GM06990 (cell line): ENCODE measurements around the gene SYT1.

Source experiments
- DNase-seq: peaks from one replicate; pipeline ENCODE4 v3.0.0-alpha.2; 2011; ENCODE audit not compliant: insufficient read length; ENCODE audit errors: extremely low read depth
- H3K27me3 ChIP-seq: replicated peaks from 2 replicates; pipeline ENCODE4 v1.6.0; 2011; ENCODE audit warnings: low read length; ENCODE audit not compliant: control insufficient read depth, insufficient read depth
- H3K36me3 ChIP-seq: 2 replicates; pipeline ENCODE4 v1.5.1; 2011; ENCODE audit warnings: low read length; ENCODE audit not compliant: control insufficient read depth, insufficient read depth
- H3K4me3 ChIP-seq: replicated peaks from 2 replicates; pipeline ENCODE4 v1.5.1; 2011; ENCODE audit warnings: low read depth, mild to moderate bottlenecking, control low read depth, low read length
- CTCF ChIP-seq: IDR thresholded peaks from 2 replicates; pipeline ENCODE4 v1.5.1; 2011; ENCODE audit warnings: low read length, control low read depth, mild to moderate bottlenecking, inconsistent platforms; ENCODE audit not compliant: insufficient read depth, poor library complexity, severe bottlenecking

The SYT1 gene

GRCh38 chr12:79442396-79442795 lies 577.8 kb downstream of the SYT1 start:
- H3K4me3 ChIP-seq = no peak overlapping the region
- no peak for DNase-seq
- no peaks in the 10 kb centered on the region for H3K36me3 ChIP-seq
- TF ChIP-seq CTCF = no peak
- no peaks in the 10 kb centered on the region for H3K27me3 ChIP-seq

GRCh38 chr12:79444089-79444488 lies 579.5 kb downstream of the SYT1 start:
- Histone ChIP-seq H3K27me3 (no peaks in the 10 kb centered on the region), H3K4me3 (no peak overlapping the region), H3K36me3 (no peaks in the 10 kb centered on the region)
- TF ChIP-seq CTCF = no peak
- DNase-seq = no peak

GRCh38 chr12:79448816-79449215 lies 584.2 kb downstream of the SYT1 start:
- DNase-seq = no peak
- no peaks in the 10 kb centered on the region for H3K27me3 ChIP-seq
- TF ChIP-seq CTCF = no peak
- no peaks in the 10 kb centered on the region for H3K36me3 ChIP-seq
- H3K4me3 ChIP-seq = no peak overlapping the region

GRCh38 chr12:79451365-79451764 lies 586.8 kb downstream of the SYT1 start:
- TF ChIP-seq CTCF = no peak
- Histone ChIP-seq H3K27me3 (no peaks in the 10 kb centered on the region), H3K36me3 (no peaks in the 10 kb centered on the region), H3K4me3 (no peak overlapping the region)
- DNase-seq = no peak

GRCh38 chr12:79451978-79452377 lies 587.4 kb downstream of the SYT1 start:
- Histone ChIP-seq H3K4me3 (no peak overlapping the region), H3K27me3 (no peaks in the 10 kb centered on the region), H3K36me3 (no peaks in the 10 kb centered on the region)
- no peak for TF ChIP-seq CTCF
- DNase-seq = no peak

GRCh38 chr12:79452906-79453305 lies 588.3 kb downstream of the SYT1 start:
- TF ChIP-seq CTCF = no peak
- DNase-seq = no peak
- no peak overlapping the region for H3K4me3 ChIP-seq
- no peaks in the 10 kb centered on the region for H3K27me3 ChIP-seq
- no peaks in the 10 kb centered on the region for H3K36me3 ChIP-seq
